GM12878 (cell line): ENCODE measurements around the gene BUD23.

Source experiments
- CTCF ChIP-seq, 3 experiments: IDR thresholded peaks in 2 of 3; conservative IDR thresholded peaks in 1 of 3; 2 replicates each; pipeline ENCODE4 v1.5.1; 2011; ENCODE audit warnings: low read depth in 3 of 3, low read length in 3 of 3, mild to moderate bottlenecking in 3 of 3, control low read depth in 2 of 3, moderate library complexity in 2 of 3, inconsistent platforms in 1 of 3, mixed read lengths in 1 of 3; ENCODE audit not compliant: control insufficient read depth in 2 of 3, insufficient read depth in 1 of 3; ENCODE audit errors: extremely low read depth in 1 of 3
- E4F1 ChIP-seq: fragments of 450-650 bp; IDR thresholded peaks from 2 replicates; pipeline ENCODE4 v1.6.1; 2018; ENCODE audit warnings: borderline replicate concordance, mild to moderate bottlenecking; ENCODE audit not compliant: partially characterized antibody
- EZH2 ChIP-seq: IDR thresholded peaks from 2 replicates; pipeline ENCODE4 v1.6.1; 2012; ENCODE audit warnings: low read depth, mild to moderate bottlenecking, control low read depth, inconsistent platforms, low read length, borderline replicate concordance; ENCODE audit not compliant: control insufficient read depth
- MEF2A ChIP-seq: IDR thresholded peaks from 2 replicates; pipeline ENCODE4 v1.6.1; 2011; ENCODE audit warnings: low read depth, mild to moderate bottlenecking, low read length, moderate library complexity; ENCODE audit not compliant: insufficient read depth
- NR2C2 ChIP-seq: IDR thresholded peaks from 2 replicates; pipeline ENCODE4 v1.6.1; 2011; ENCODE audit warnings: borderline replicate concordance, low read depth; ENCODE audit not compliant: control insufficient read depth, insufficient read length
- POLR2A ChIP-seq: IDR thresholded peaks from 2 replicates; pipeline ENCODE4 v1.6.1; 2011; ENCODE audit warnings: low read depth, mild to moderate bottlenecking, low read length
- RAD51 ChIP-seq: fragments of 450-650 bp; IDR thresholded peaks from 2 replicates; pipeline ENCODE4 v1.6.1; 2016; ENCODE audit warnings: moderate library complexity, mild to moderate bottlenecking, inconsistent platforms
- RCOR1 ChIP-seq: conservative IDR thresholded peaks from 2 replicates; pipeline ENCODE4 v1.6.1; 2012; ENCODE audit warnings: low read depth, low read length, improper control_type of control experiment
- TAF1 ChIP-seq: IDR thresholded peaks from 2 replicates; pipeline ENCODE4 v1.6.1; 2011; ENCODE audit warnings: mild to moderate bottlenecking, low read depth, low read length, borderline replicate concordance
- TARDBP ChIP-seq: IDR thresholded peaks from 2 replicates; pipeline ENCODE4 v1.6.1; 2016; ENCODE audit warnings: borderline replicate concordance
- USF2 ChIP-seq: IDR thresholded peaks from 2 replicates; pipeline ENCODE4 v1.6.1; 2011; ENCODE audit warnings: low read depth, low read length, improper control_type of control experiment, borderline replicate concordance
- TF ChIP-seq, protein P1 (sequence below): IDR thresholded peaks from 2 replicates; pipeline ENCODE4 v1.6.1; 2011; ENCODE audit warnings: low read depth, mild to moderate bottlenecking, low read length, moderate library complexity, borderline replicate concordance; ENCODE audit errors: extremely low read depth

- TF ChIP-seq, protein P1, sequence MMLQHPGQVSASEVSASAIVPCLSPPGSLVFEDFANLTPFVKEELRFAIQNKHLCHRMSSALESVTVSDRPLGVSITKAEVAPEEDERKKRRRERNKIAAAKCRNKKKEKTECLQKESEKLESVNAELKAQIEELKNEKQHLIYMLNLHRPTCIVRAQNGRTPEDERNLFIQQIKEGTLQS = no peak
- no peak for TF ChIP-seq RAD51
- no peak for TF ChIP-seq TARDBP
- TF ChIP-seq EZH2 = no peak
- TF ChIP-seq USF2 = no peak
- no peak for TF ChIP-seq RCOR1
- TF ChIP-seq MEF2A = no peak
- TF ChIP-seq TAF1 = no peak
- no peak for TF ChIP-seq NR2C2
- TF ChIP-seq E4F1 = no peak
- TF ChIP-seq POLR2A = no peak
- no peak for TF ChIP-seq CTCF (IDR thresholded peaks at IDR 0.05 in 2 of 3, conservative IDR thresholded peaks at IDR 0.05 in 1 of 3; ENCODE audit: control insufficient read depth in 2 of 3, extremely low read depth in 1 of 3, insufficient read depth in 1 of 3, low read depth in 3 of 3, low read length in 3 of 3)
Measured at GRCh38 chr7:73671322-73671661, 12.1 kb upstream of the BUD23 start.
